Forelimb muscle (tissue), 1 donor: ENCODE measurements around the gene ZNF688. TPM values are rescaled to one million over a fixed set of nuclear protein-coding genes. Genes with fewer than 3 reads are reported as not detected.
"Not testable (repeated sequence)": the region's sequence is repeated elsewhere in the genome, so short reads cannot be mapped to it uniquely, and the experiment has no call there.

ENCODE experiments used
- DNase-seq: peaks from one replicate; pipeline ENCODE4 v3.0.0-alpha.2; 2013; ENCODE audit warnings: low read depth
- polyA plus RNA-seq: library from polyadenylated mRNA; unstranded; fragments of 120-200 nt; gene quantifications from one replicate; pipeline ENCODE4 v1.2.1, GENCODE V29; 2013; ENCODE audit not compliant: insufficient read length

ZNF688 gene
- polyA plus RNA-seq: 9.7 TPM

DNA sequence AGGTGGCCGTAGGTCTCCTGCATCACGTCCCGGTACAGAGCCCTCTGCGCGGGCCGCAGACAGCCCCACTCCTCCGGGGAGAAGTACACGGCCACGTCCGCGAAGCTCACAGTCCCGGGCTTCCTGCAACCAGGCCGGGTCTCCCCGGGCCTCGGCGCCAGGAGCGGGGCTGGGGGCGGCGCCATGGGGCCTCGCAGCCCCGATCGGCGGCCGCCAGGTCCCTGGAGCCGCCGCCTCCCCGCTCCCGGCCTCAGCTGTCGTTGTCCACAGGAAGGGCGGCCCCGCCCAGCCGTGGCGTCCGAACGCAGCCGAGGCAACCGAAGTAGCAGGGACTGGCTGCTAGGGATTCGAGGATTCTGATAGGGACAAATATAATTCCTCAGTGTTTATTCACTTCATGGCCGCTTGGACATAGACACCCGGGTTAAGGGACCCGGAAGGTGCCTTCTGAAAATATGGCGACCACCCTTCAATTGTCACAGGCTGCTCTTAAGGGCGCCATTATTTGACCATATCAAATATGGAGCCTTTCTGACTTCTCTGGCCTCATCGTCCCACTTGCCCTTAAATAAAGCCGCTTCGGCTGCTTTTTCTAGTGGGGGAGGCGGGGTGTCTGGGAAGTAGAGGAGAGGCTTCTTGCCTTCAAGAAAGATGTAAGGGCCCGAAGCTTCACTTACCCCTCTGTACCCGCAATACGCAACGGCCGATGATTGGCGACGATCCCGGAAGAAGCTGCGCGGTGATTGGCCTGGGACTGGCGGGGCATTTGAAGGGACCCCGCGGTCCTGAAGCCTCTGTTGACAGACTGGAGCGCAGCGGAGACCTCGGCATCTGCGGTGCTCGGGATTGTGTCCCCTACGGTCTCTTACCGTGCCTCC, at the start of gene ZNF688:
ZNF688 (minus strand) TSS at position 270 of the 878 bp plus-strand sequence; CDS start at position 185, 85 bp downstream.
- DNase-seq: peak; percentile 93

DNA sequence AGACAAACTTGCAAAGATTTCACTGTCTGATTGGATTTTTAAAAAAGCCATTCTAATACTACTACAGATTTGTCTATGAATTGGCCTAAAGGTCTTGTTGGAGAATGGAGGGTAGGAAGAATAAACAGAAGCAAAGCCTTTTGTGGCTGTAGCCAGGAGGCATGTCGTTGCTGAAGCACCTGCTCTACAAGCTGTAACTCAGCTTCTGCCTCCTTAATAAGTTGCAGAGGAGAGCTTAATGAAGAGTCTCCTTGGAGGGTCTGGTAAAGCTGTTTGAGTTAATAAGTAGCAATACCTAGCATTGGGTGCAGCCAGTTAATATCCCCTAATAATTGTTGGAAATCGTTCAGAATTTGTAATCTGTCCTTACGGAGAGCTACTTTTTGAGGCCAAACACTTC, 48.7 kb upstream of the ZNF688 start:
- DNase-seq: no peak

- DNase-seq: no peak
These were observed 48.1 kb upstream of the ZNF688 start for GRCh38 chr16:30619638-30620037.

DNA sequence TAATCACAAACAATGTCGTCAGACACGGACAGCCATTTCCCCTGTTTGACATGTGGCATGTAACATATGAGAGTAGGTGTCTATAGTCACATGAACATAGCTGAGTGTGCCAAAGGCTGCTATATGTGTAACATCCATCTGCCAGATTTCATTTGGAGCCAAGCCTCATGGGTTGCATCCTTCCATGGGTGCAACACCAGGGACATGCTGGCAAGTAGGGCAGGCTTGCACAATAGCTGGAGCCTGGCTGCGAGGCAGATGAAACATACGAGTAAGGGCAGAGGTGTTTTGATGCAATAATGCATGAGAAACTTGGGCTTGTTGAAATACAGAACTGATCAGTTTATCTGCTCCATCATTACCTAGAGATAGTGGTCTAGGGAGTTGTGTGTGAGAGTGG, 47.7 kb upstream of the ZNF688 start:
- DNase-seq: no peak

DNA sequence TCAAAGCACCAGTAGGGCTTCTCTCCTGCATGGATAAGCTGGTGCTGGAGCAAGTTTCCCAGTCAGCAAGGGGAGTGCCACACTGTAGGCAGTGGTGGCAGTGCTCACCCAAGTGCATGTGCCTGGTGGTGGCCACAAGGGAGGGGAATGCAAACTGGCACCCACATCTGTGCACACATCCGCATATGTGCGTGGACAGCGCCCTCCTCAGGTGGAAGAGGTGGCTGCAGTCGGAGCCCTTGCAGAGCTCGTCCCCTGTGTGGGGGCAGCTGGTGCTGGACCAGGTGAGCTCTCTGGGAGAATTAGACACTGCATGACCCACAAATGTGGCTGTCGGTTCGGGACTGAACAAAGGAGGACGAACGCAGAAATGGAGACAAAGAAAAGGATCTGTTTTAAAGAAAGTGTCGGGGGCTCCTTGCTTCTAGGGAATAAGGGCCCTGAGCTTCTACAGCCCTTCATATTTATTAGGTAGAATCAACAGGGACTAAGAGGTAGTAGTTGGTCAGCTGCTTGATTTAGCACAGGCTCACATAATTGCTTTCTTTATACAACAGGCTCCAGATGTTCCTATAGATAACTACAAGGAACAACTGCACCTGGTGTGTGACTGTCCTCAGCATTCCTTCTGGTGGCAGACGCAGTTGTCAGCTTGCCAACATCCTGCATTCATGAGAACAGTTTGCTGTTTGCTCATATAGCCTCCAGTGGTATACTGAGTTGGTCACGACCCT, 44.0 kb upstream of the ZNF688 start:
- no peak for DNase-seq

DNA sequence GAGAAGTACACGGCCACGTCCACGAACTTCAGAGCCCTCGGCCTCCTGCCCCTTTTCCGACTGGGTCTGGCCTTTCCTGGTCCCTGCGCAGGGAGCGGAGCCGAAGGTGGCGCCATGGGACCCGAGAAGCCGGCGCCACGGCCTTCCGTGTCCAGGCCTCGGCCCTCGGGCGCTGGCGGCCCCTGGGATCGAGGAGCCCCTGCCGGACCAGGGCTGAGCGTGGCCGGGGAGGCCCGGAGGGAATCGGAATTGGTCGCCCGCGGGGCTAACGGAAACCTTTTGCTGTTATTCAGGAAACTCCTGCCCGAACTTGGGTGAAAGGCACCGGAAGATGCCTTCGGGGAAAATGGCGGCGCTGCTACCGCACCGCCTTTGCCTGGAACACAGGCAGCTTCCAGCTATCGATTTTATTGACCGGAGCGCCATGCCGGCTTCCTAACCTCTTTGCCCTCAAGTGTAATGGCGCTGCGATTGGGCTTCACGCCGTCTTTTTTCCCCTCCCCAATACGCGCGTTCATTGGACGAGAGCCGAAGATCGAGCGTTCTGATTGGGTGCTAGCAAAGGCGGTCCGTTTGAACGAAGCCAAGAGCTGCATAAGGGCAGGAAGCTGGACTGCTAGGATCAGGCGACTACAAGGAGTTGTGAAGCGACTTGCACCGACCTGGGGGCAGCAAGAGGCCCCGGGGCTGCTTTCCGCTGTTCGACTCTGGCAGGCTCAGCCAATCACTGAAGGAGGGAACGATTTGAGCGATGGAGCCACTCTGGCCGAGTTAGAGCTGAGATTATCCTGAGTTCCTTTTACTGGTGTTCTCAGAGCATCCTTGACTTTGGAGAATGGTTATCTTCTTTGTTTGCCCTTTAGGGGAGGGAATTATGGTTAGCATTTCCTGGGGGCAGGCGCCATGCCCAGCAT, 38.7 kb upstream of the ZNF688 start, which contains the start of gene ZNF689:
ZNF689 (minus strand) TSS at position 464 of the 914 bp plus-strand sequence; CDS start at position 116, 348 bp downstream.
- DNase-seq: peak; percentile 96

- no peak for DNase-seq
These were observed 37.8 kb upstream of the ZNF688 start for GRCh38 chr16:30609002-30609925.

GRCh38 chr16:30606004-30606403, 34.5 kb upstream of the ZNF688 start:
- no peak for DNase-seq

GRCh38 chr16:30605158-30605557, 33.6 kb upstream of the ZNF688 start:
- no peak for DNase-seq

GRCh38 chr16:30604316-30604947, 32.9 kb upstream of the ZNF688 start:
- DNase-seq: no peak

DNA sequence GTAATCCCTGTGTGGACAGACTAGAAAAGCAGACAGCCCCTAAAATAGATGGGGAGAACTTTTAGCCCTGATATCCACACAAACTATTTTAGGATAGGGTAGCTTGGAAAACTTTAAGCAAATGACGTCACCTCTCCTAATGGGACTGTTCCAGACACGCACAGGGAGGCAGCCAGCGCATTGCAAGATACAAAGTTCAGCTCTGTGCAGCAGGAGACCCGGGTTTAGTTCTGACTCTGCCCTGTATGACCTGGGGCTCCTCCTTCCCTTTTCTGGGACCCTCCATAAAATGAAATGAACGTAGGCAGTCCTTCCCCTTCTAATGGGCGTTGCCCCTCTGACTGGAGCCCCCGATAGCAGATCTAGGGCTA, 32.4 kb upstream of the ZNF688 start:
- no peak for DNase-seq

GRCh38 chr16:30602616-30603277, 31.2 kb upstream of the ZNF688 start:
- DNase-seq: no peak

DNA sequence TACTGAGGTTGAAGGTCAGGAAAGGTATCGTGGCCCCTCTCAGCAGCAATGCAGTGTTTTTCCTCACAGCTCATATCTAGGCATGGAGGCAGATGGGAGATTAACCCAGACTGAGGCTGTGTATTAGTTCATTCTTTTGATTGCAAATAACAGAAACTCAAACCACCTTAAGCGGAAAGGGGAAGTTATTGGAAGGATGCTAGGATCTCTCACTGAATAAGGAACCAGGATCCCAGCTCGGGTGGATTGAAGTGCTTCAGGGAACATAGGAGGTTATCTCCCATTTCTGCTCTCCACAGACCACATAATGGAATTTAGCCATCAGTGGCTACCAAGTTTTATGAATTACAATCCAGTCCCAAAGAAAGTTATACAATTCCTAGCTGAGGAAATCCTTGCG, 30.5 kb upstream of the ZNF688 start:
- no peak for DNase-seq

GRCh38 chr16:30600929-30601328, 29.4 kb upstream of the ZNF688 start:
- DNase-seq: no peak

GRCh38 chr16:30600215-30600614, 28.7 kb upstream of the ZNF688 start:
- DNase-seq: no peak

GRCh38 chr16:30592871-30593270, 21.4 kb upstream of the ZNF688 start:
- DNase-seq: no peak

DNA sequence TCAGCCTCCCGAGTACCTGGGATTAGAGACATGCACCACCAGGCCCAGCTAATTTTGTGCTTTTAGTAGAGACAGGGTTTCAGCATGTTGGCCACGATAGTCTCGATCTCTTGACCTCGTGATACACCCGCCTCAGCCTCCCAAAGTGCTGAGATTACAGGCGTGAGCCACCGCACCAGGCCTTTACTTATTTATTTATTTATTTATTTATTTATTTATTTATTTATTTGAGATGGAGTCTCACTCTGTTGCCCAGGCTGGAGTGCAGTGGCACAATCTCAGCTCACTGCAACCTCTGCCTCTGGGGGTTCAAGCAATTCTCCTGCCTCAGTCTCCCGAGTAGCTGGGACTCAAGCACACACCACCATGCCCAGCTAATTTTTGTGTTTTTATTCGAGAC, 19.4 kb upstream of the ZNF688 start:
- not testable (repeated sequence) for DNase-seq

- DNase-seq: not testable (repeated sequence)
These were observed 18.1 kb upstream of the ZNF688 start for GRCh38 chr16:30589582-30589981.

- no peak for DNase-seq
These were observed 17.1 kb upstream of the ZNF688 start for GRCh38 chr16:30588651-30589050.
